Stimulated activated naive CD8-positive, alpha-beta T cell treated with anti-CD3 and anti-CD28 coated beads, Interleukin-15, amount 100 ng/mL, for 72 hours (primary cell): ENCODE data around the gene CUL2.
A peak's percentile ranks its signal among the peaks of the same experiment; 100 is the strongest.

Experiments used
- ATAC-seq: fragments of 150-1000 bp; cut with Tn5 transposase; 2 replicates; pipeline ENCODE4 v1.10.0; 2021; ENCODE audit warnings: mild to moderate bottlenecking, moderate library complexity
- DNase-seq, 2 donors: peaks; one replicate each; pipeline ENCODE4 v3.0.0; 2021 to 2022
- H3K27ac Mint-ChIP-seq, 2 donors: one replicate each; pipeline ENCODE4 v1.8.0; 2022; ENCODE audit warnings: mild to moderate bottlenecking in 2 of 2, mixed read lengths in 2 of 2, moderate library complexity in 2 of 2
- H3K27me3 Mint-ChIP-seq: one replicate; pipeline ENCODE4 v1.8.0; 2022; ENCODE audit warnings: mixed read lengths
- H3K4me1 Mint-ChIP-seq: one replicate; pipeline ENCODE4 v1.8.0; 2022; ENCODE audit warnings: mild to moderate bottlenecking, mixed read lengths
- H3K4me3 Mint-ChIP-seq, 2 donors: one replicate each; pipeline ENCODE4 v1.8.0; 2022; ENCODE audit warnings: mild to moderate bottlenecking in 2 of 2, mixed read lengths in 2 of 2, moderate library complexity in 1 of 2
- H3K9me3 Mint-ChIP-seq, 2 donors: one replicate each; pipeline ENCODE4 v1.8.0; 2022; ENCODE audit warnings: mixed read lengths in 2 of 2

Gene CUL2

DNA sequence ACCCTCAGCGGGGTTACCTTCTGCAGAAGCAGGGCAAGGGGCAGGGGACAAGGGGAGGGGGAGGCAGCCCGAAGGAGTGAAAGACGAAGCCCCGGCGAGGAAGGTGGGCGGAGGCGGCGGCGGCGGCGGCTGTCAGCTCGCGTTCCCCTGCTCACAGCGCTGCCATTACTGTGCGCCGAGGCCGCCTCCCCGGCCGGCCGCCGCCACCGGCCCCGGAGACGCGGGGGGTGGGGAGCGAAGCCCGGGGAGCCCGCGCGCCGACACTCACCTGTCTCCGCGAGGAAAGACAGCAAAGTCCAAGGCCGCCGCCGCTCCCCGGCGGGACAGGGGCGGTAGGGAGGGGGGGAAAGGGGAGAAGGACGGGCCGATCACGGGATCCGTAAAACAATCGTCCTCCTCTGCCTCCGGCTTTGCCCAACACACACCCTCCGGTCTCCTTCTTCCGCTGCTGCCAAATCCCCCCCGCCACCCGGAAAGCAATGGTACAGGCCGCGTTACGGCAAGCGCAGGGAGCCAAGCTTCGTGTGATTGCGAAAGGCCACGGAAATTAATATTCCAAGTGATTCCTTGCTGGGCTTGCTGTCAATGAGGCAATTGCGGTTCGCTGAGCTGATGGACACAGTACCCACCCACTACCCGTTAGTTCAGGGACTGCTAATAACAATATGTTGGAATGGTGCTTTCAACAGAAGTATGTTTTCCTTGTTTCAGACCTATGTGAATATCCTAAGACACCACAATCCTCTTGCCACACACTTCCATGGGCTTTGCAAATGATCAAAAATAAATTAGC, at the start of gene CUL2:
Gene CUL2, minus strand, starts transcription at position 180 of the 793 bp plus-strand sequence. CDS start 19,024 bp downstream, outside the sequence.
- H3K27ac Mint-ChIP-seq = peak within 1 kb of the TSS; percentile 94 to 98
- peaks cover 0 to 5% of the 10 kb centered on the region in 2 donors for H3K9me3 Mint-ChIP-seq
- ATAC-seq (peak; percentile 98), DNase-seq (peak; percentile 90 to 94)
- H3K27me3 Mint-ChIP-seq = no peaks in the 10 kb centered on the region
- peaks cover 50% of the 10 kb centered on the region for H3K4me1 Mint-ChIP-seq
- H3K4me3 Mint-ChIP-seq = peak within 1 kb of the TSS; percentile 93 to 94

DNA sequence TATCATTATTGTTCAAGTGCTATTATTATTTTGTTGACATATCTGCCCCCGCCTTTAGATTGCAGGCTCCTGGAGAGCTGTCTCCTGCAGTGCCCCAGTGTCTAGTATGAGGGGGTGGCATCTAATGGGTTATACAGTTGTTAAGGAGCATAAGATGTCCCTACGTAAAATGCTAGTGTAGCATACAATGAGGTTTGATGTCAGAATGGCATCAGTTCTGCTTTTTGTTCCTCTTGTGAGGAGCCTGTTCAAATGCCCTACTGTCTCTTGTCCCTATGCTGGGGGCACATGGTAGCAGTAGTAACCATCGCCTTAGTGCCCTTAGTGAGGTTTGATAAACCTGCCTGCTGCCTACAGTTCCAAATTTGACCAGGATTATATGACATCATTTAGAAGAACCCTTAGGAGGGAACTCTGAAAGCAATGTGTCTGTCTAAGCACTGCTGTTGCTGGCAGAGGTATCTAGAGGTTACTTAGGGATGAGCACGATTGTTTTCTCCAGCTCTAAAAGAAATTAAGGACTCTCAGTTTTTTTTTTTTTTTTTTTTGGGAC, 46.2 kb upstream of the CUL2 start:
- Mint-ChIP-seq H3K9me3 (no peaks in the 10 kb centered on the region), H3K4me3 (peak overlapping the region; percentile 44 to 76), H3K4me1 (peaks cover 54% of the 10 kb centered on the region), H3K27me3 (no peaks in the 10 kb centered on the region), H3K27ac (peak overlapping the region in 1 of 2 donors; percentile 77)
- ATAC-seq (peak; percentile 39), DNase-seq (no peak)

DNA sequence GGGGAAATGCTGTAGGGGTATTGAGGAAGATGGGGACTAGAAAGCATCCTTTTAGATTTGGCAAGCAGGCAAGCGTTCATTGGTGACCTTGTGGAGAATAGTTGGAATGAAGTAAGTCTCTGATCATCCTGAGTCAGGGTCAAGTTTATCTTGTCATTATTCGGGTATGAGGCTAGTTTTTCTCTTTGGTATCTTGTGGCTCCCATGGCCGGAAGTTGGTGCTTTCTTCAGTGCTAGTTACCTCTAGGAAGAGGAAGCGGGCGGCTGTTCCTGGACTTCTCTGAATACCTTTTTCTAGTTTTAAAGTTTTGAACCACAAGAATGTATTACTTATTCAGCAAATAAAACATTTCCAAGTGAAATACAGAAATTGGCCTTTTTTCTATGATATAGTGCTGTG, 45.7 kb upstream of the CUL2 start:
- Mint-ChIP-seq H3K4me3 (peak overlapping the region; percentile 44 to 76), H3K27me3 (no peaks in the 10 kb centered on the region), H3K4me1 (peaks cover 59% of the 10 kb centered on the region), H3K27ac (peak overlapping the region in 1 of 2 donors; percentile 91), H3K9me3 (no peaks in the 10 kb centered on the region)
- ATAC-seq (peak; percentile 44), DNase-seq (no peak)

DNA sequence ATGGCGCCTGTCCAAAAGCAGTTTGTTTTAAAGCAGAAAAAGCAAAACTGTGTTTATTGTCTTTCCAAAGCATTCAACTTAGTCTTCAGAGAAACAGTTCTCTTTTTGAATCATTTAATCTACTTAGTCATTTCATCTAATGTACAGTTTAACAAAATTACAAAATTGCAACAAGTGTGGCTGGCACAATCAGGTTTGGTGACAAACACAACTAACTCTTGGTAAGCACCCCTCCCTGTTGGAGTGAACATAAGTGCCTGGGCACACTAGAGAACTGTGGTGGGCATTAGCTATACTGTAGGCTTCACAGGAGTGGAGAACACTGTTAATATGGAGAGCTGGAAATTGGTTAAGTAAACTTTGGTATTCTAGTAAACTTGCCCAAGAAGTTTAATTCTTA, 43.4 kb upstream of the CUL2 start:
- Mint-ChIP-seq H3K4me1 (peaks cover 78% of the 10 kb centered on the region), H3K27ac (peak overlapping the region in 1 of 2 donors; percentile 90), H3K4me3 (peak overlapping the region; percentile 78 to 83), H3K27me3 (no peaks in the 10 kb centered on the region), H3K9me3 (no peaks in the 10 kb centered on the region)
- peak; percentile 74 for ATAC-seq
- DNase-seq = no peak

DNA sequence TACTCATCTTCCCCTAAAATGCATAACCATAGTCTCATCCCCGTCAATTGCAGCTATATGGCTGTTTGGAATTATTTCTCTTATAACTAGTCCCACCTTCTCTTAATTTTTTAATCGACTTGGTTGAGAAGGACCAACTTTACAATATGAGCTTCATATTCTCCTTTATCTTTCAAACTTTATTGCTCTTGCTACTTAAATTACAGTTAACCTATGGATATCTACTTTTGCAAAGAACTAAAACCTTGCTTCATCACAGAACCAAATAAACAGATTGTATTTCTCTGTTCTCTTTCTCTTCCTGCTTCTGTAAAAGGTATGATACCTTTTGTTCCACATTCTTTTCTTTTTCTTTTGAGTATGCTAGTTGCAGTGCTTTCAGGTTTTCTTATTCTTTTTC, 42.6 kb upstream of the CUL2 start:
- Mint-ChIP-seq H3K4me3 (peak overlapping the region; percentile 78 to 83), H3K27ac (peak overlapping the region; percentile 84 to 87), H3K4me1 (peaks cover 78% of the 10 kb centered on the region), H3K27me3 (no peaks in the 10 kb centered on the region), H3K9me3 (no peaks in the 10 kb centered on the region)
- DNase-seq (no peak), ATAC-seq (no peak)

DNA sequence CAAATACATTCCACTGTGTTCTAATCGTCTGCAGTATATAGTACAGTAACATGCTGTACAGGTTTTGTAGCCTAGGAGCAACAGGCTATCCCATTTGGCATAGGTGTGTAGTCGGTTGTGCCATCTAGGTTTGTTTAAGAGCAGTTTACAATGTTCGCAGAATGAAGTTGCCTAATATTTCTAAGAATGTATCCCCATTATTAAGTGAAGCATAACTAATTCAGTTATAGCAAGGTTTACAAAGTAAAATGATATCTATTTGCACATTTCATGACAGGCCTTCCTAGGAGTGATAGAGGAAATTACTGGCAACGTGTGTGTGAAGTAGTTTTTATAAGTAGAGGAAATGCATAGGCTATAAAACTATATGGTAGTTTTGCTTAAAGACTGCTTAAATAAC, 40.5 kb upstream of the CUL2 start:
- ATAC-seq = no peak
- H3K27me3 Mint-ChIP-seq = no peaks in the 10 kb centered on the region
- H3K4me1 Mint-ChIP-seq = peaks cover 74% of the 10 kb centered on the region
- no peak for DNase-seq
- no peaks in the 10 kb centered on the region for H3K9me3 Mint-ChIP-seq
- peak overlapping the region in 1 of 2 donors; percentile 63 for H3K27ac Mint-ChIP-seq
- peak overlapping the region; percentile 53 to 78 for H3K4me3 Mint-ChIP-seq

DNA sequence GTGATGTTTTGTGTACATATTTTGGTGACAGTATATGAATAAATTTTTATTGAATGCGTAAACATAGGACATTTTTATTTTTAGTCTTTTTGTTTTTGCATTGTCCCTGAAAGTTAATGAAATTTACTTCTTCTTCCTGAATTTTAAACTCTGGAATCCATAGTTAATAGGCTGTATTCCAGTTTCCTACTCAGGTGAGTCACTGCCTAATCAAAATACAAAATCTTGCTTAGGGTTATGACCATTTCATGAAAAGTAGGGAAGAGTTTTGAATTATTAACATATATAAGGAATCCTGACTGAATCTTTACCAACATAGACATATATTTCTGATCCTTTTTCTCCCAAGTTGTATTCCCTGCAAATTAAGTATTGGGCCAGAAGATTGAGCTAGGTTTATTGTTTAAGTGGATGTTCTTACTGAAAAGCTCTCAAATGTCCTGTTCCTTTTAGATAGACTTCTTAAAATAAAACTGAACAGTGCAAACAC, 39.1 kb upstream of the CUL2 start:
- DNase-seq (no peak), ATAC-seq (no peak)
- no peaks in the 10 kb centered on the region for H3K27me3 Mint-ChIP-seq
- H3K27ac Mint-ChIP-seq = peak overlapping the region; percentile 96 to 99
- peak overlapping the region; percentile 91 to 93 for H3K4me3 Mint-ChIP-seq
- peaks cover 75% of the 10 kb centered on the region for H3K4me1 Mint-ChIP-seq
- no peaks in the 10 kb centered on the region for H3K9me3 Mint-ChIP-seq

DNA sequence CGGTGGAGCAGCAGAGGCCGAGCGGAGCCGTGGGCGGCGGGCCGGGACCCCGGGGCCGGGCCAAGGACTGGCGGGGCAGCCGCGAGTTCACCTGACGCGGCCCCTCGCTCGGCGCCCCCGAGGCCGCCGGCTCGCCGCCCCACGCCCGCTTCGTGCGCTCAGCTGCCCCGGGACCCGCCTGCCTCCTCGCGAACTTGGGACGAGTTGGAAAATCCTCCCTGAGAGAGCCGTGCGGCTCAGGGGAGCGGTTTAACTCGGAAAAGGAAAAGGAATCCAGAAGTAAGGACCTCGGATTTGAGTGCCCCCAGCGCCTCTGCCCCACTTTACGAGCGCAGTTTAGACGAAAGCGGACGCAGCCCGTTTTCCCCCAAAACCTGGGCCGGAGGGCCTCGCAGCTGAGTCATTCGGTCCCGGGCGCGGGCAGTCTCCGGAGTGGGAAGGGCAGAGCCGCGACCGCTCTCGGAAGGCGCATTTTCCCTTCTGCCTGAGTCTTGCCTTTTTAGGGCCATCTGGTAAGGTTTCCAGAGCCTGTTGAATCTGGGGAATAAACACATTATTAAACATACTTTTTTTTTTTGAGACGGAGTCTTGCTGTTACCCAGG, 37.2 kb upstream of the CUL2 start:
- no peaks in the 10 kb centered on the region for H3K27me3 Mint-ChIP-seq
- H3K9me3 Mint-ChIP-seq = no peaks in the 10 kb centered on the region
- H3K27ac Mint-ChIP-seq = peak overlapping the region; percentile 96 to 99
- peak overlapping the region; percentile 91 to 93 for H3K4me3 Mint-ChIP-seq
- ATAC-seq = peak; percentile 31
- peak; percentile 67 to 77 for DNase-seq
- H3K4me1 Mint-ChIP-seq = peaks cover 69% of the 10 kb centered on the region

DNA sequence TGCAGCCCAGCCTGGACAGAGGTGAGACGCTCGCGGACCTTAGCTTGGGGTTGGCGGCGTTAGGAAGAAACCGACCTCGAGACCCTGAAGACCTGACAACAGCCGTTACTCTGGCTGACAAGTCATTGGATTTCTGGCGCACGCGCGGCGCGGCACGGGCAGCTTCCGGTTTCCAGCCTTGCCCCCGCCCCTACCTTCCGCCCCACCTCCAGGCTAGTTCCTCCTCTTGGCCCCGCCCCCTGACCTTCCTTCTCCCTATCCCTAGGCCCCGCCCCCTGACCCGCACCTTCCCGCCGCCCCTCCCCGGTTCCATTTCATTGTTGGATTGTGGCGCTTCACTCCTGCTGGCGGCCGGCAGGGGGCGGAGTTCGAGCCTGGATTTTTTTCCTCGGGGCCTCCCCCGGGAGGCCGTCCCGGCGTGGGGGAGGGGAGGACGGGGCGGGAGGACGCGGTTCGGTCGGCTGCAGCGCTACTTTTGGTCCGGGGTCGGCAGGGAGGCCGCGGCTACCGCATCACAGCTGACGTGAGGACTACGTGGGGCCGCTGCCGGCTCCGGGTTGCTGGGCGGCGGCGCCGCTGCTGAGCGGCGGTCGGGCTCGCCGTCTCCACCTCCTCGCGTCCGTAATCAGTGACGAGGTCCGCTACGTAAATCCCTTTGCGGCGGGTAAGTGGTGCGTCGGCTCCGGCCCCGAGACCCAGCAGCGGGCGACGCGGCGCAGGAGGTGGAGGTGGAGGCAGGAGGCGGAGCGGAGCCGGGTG, 36.6 kb upstream of the CUL2 start, which contains the start of gene CREM:
Gene CREM, plus strand, starts transcription at position 317 of the 759 bp plus-strand sequence. CDS start 10,990 bp downstream, outside the sequence.
- H3K27ac Mint-ChIP-seq = peak within 1 kb of the TSS; percentile 96 to 99
- H3K4me3 Mint-ChIP-seq = peak within 1 kb of the TSS; percentile 91 to 93
- H3K4me1 Mint-ChIP-seq = peaks cover 62% of the 10 kb centered on the region
- DNase-seq (peak; percentile 99), ATAC-seq (peak; percentile 91)
- no peaks in the 10 kb centered on the region for H3K27me3 Mint-ChIP-seq
- no peaks in the 10 kb centered on the region for H3K9me3 Mint-ChIP-seq

DNA sequence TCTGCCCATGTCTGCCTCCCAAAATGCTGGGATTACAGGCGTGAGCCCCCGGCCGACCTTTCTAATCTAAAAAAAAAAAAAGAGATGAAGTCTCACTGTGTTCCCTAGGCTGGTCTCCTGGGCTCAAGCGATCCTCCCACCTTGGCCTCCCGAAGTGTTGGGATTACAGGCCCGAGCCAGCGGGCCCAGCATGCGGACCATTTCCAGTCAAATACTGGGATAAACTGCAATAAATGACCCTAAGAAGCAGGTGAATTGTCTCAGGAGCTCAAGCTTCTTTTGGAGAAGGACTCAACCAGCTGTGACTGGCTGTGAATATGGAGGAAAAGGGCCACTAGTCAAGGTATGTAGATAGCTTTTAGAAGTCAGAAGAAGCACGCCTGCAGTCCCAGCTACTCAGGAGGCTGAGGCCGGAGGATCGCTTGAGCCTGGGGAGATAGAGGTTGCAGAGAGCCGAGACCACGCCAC, 36.0 kb upstream of the CUL2 start:
- Mint-ChIP-seq H3K4me1 (peaks cover 56% of the 10 kb centered on the region), H3K4me3 (peak overlapping the region; percentile 91 to 93), H3K27me3 (no peaks in the 10 kb centered on the region), H3K9me3 (no peaks in the 10 kb centered on the region), H3K27ac (peak overlapping the region; percentile 93 to 98)
- ATAC-seq (peak; percentile 5), DNase-seq (no peak)

DNA sequence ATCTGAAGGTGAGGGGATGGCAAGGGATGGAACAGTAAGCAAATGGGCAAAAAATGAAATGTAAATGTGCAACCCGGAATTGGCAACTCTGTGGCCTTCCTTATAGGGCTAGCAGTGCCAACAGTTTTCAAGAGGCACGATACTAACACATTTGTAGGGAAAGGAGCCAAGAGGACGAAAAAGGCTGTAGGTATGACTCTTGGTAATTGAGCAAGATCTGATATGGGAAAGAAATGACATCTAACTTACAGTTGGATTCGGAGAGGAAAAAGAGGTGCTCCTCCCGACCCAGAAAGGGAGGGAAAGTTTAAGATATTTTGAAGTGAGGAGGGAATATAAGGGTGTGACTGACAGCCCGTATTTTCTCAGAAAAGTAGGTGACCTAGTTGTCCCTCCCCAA, 34.4 kb upstream of the CUL2 start:
- no peak overlapping the region for H3K27ac Mint-ChIP-seq
- H3K9me3 Mint-ChIP-seq = no peaks in the 10 kb centered on the region
- H3K27me3 Mint-ChIP-seq = no peaks in the 10 kb centered on the region
- no peak for DNase-seq
- H3K4me1 Mint-ChIP-seq = peaks cover 44% of the 10 kb centered on the region
- H3K4me3 Mint-ChIP-seq = no peak overlapping the region
- no peak for ATAC-seq

DNA sequence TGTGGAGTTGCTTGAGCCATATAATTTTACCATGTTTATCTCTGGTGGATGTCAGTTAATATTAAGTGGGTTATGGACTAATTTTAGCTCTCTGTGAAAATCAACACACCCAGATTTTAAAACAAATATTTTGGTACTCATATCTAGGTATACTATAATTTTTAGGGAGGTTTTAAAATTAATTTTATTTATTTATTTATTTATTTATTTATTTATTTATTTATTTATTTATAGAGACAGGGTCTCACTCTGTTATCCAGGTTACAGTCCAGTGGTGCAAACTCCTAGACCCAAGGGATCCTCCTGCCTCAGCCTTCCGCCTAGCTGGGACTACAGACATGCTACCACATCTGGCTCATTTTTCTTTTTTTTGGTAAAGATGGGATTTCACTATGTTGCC, 29.2 kb upstream of the CUL2 start:
- DNase-seq (no peak), ATAC-seq (no peak)
- peaks cover 15% of the 10 kb centered on the region for H3K4me1 Mint-ChIP-seq
- H3K4me3 Mint-ChIP-seq = no peak overlapping the region
- H3K27ac Mint-ChIP-seq = no peak overlapping the region
- no peaks in the 10 kb centered on the region for H3K9me3 Mint-ChIP-seq
- no peaks in the 10 kb centered on the region for H3K27me3 Mint-ChIP-seq

DNA sequence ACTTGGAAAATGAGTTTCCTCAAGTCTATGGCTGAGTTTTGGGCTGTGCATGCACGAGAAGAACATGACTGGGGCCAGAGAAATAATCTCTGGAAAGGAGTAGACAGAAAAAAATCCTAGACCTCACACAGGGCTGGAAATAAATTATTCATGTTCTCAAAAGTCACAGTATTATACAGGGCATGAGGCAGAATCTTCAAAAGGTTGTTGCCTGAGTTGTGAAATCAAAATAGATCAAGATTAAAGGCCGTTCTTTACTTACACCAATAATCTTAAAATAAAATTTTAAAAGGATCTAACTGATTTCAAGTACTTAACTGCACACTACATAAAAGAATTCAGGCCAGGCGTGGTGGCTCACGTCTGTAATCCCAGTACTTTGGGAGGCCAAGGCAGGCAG, 22.4 kb upstream of the CUL2 start:
- H3K4me3 Mint-ChIP-seq = no peak overlapping the region
- no peaks in the 10 kb centered on the region for H3K9me3 Mint-ChIP-seq
- H3K4me1 Mint-ChIP-seq = no peaks in the 10 kb centered on the region
- no peak for DNase-seq
- H3K27ac Mint-ChIP-seq = no peak overlapping the region
- H3K27me3 Mint-ChIP-seq = no peaks in the 10 kb centered on the region
- no peak for ATAC-seq

DNA sequence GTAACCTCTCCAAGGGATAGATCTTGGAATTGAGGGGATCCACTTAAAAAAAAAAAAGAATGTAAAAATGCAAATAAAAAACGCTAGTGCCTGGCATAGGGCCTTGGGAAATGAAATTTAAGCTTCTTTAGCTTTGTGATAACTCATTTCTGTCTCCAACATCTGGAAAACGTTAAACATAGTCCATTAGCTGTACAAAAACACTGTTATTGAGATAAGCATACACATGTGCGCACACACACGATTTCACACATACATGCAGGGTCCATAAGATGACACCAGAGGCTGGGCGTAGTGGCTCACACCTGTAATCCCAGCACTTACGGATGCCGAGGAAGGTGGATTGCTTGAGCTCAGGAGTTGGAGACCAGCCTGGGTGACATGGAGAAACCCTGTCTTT, 13.7 kb upstream of the CUL2 start:
- no peak overlapping the region for H3K4me3 Mint-ChIP-seq
- no peaks in the 10 kb centered on the region for H3K4me1 Mint-ChIP-seq
- H3K27ac Mint-ChIP-seq = no peak overlapping the region
- H3K27me3 Mint-ChIP-seq = no peaks in the 10 kb centered on the region
- ATAC-seq (no peak), DNase-seq (no peak)
- no peaks in the 10 kb centered on the region for H3K9me3 Mint-ChIP-seq

DNA sequence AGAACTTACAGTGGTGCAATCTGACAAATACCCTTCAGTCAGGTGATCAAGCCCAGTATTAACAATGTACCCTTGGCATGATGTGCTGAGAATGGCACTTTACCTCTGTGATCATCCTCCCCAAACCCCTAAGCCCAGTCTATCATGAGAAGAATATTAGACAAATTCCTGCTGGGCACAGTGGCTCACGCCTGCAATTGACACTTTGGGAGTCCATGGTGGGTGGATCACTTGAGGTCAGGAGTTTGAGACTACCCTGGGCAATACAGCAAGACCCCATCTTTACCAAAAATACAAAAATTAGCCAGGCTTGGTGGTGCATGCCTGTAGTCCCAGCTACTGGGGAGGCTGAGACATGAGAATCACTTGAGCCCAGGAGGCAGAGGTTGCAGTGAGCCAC, 7.4 kb upstream of the CUL2 start:
- ATAC-seq (no peak), DNase-seq (no peak)
- no peaks in the 10 kb centered on the region for H3K4me1 Mint-ChIP-seq
- peaks cover 0 to 5% of the 10 kb centered on the region in 2 donors for H3K9me3 Mint-ChIP-seq
- no peak overlapping the region for H3K4me3 Mint-ChIP-seq
- H3K27ac Mint-ChIP-seq = no peak overlapping the region
- peaks cover 13% of the 10 kb centered on the region for H3K27me3 Mint-ChIP-seq
